ENCODE data around the gene RELT. TPM values are rescaled to one million over a fixed set of nuclear protein-coding genes. Genes with fewer than 3 reads are reported as not detected.
A peak's percentile ranks its signal among the peaks of the same experiment; 100 is the strongest.

The RELT gene
- total RNA-seq, 2 donors from 2014 or later: 0.33 to 0.52 TPM

DNA sequence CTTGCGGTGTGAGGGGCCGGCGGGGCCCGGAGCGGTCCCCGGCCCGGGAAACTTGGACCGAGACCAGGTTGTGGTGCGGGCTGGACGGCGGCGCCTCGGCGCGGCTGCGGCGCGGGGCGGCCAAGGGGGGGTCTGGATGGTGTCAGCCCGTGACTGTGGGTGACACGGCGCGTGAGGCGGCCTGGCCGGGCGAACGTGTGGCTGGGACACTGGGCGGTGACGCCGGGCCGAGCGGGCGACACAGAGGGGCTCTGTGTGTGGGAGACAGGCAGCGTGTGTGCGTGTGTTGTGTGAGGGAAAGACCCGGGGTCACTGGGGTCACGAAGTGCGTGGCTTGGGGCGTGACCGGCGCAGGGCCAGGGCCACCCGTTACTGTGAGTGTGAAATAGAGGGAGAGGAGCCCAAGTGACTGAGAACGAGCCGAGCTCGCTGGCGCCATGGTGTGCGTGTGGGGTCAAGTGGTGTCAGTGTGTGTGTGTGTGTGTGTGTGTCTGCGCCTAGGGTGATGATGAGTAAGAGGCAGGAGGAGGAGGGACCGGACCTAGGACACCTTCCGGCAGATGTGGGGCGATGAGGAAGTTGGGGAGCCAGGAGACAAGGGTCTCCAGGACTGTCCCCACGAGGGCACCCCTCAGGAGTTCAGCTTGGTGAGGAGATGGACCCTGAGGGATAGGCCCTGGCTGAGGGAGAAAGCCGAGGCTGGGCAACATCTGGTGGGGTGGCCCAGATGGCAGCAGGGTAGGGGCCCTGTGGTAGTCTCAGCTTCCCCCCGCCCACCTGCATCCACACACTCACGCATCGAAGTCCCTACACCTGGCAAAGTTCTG is 817 bp downstream of the RELT start:
- Histone ChIP-seq H3K4me1 (peaks cover 23% of the 10 kb centered on the region), H3K27ac (peak overlapping the region; percentile 20 to 81 (median 66)), H3K4me3 (peak overlapping the region; percentile 35 to 38), H3K27me3 (no peaks in the 10 kb centered on the region), H3K36me3 (replicated peaks in 1 of 2; ENCODE audit: insufficient read depth in 1 of 2, low read depth in 2 of 2) (no peaks in the 10 kb centered on the region), H3K9me3 (no peaks in the 10 kb centered on the region)
- peak in 2 of 3 donors; percentile 16 to 62 for TF ChIP-seq POLR2A (IDR thresholded peaks at IDR 0.05)
- TF ChIP-seq, protein P1, sequence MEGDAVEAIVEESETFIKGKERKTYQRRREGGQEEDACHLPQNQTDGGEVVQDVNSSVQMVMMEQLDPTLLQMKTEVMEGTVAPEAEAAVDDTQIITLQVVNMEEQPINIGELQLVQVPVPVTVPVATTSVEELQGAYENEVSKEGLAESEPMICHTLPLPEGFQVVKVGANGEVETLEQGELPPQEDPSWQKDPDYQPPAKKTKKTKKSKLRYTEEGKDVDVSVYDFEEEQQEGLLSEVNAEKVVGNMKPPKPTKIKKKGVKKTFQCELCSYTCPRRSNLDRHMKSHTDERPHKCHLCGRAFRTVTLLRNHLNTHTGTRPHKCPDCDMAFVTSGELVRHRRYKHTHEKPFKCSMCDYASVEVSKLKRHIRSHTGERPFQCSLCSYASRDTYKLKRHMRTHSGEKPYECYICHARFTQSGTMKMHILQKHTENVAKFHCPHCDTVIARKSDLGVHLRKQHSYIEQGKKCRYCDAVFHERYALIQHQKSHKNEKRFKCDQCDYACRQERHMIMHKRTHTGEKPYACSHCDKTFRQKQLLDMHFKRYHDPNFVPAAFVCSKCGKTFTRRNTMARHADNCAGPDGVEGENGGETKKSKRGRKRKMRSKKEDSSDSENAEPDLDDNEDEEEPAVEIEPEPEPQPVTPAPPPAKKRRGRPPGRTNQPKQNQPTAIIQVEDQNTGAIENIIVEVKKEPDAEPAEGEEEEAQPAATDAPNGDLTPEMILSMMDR (IDR thresholded peaks at IDR 0.05): no peak
- DNase-seq (peak; percentile 31 to 64 (median 34)), ATAC-seq (peak; percentile 17)
- intact Hi-C loops (cut with DNase I): no loop called here
- 10 to 41% methylated on average over 10 to 56 of the region's 56 CpGs for WGBS, 2 donors

DNA sequence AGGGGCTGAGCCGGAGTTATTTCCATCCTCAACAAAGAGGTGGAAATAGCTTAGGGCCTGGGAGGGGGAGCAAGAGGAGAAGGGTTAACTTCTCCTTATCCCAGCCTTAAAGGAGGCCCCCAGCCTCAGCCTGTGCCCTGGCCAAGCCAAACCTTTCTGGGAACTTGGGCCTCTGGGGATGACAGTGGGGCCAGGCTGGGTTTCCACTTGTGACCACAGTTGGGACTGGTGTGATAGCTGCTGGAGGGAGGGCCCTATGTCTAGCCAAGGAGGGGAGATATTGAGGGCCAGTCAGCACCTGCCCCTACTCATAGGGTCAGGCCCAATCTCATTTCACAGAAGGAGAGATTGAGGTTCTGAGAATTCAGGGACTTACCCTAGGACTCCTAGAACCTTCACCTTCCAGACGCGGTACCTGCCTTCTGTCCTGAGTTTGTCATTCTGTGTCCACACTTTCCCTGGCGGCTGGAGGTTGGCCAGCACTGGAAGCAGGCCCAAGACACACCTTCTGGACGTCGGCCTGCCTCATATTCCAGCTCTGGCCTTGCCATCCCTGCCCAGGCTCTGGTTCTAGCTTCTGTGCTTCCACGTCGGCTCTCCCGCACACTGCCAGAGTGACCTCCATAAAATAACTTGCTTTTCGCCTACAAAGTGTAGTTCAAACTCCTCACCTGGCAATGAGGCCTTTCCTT is 3.1 kb downstream of the RELT start:
- ATAC-seq (peak; percentile 51), DNase-seq (peak; percentile 87 to 93 (median 91))
- Histone ChIP-seq H3K9me3 (no peaks in the 10 kb centered on the region), H3K27me3 (no peaks in the 10 kb centered on the region), H3K36me3 (replicated peaks in 1 of 2; ENCODE audit: insufficient read depth in 1 of 2, low read depth in 2 of 2) (no peaks in the 10 kb centered on the region), H3K4me3 (no peak overlapping the region), H3K4me1 (peaks cover 23% of the 10 kb centered on the region), H3K27ac (no peak overlapping the region)
- WGBS, 2 donors: 24 to 28% methylated on average over 10 of the region's 10 CpGs
- intact Hi-C loops (cut with DNase I): no loop called here
- TF ChIP-seq, protein P1 (IDR thresholded peaks at IDR 0.05): peak in 2 of 7 experiments; percentile 12 to 13
- TF ChIP-seq POLR2A (IDR thresholded peaks at IDR 0.05): no peak

DNA sequence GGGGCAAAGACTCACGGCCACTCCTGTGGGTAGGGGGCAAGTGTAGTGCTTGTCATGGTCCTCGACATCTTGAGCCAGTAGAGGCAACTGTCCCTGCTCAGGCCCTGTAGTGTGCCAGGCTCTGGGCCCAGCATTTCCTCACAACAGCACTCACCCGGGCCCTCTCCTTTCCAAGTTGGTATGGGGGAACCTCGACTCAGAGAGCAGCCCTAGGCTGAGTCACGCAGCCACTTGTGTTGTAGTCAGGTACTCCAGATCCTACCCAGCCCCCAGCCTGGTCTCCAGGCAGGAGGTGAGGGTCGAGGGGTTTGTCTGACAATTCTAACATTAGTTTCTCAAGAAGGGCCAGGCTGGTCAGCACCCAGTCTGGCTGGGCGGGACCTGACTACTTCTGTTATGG is 4.1 kb downstream of the RELT start:
- peaks cover 23% of the 10 kb centered on the region for H3K4me1 ChIP-seq
- TF ChIP-seq POLR2A (IDR thresholded peaks at IDR 0.05): no peak
- TF ChIP-seq, protein P1 (IDR thresholded peaks at IDR 0.05): no peak
- H3K4me3 ChIP-seq: no peak overlapping the region
- no peaks in the 10 kb centered on the region for H3K27me3 ChIP-seq
- no peaks in the 10 kb centered on the region for H3K9me3 ChIP-seq
- no peak for DNase-seq
- no peaks in the 10 kb centered on the region for H3K36me3 ChIP-seq (replicated peaks in 1 of 2; ENCODE audit: insufficient read depth in 1 of 2, low read depth in 2 of 2)
- no peak for ATAC-seq
- WGBS, 2 donors: 75 to 83% methylated on average over 2 to 7 of the region's 7 CpGs
- no peak overlapping the region for H3K27ac ChIP-seq
- intact Hi-C loops (cut with DNase I): no loop called here

DNA sequence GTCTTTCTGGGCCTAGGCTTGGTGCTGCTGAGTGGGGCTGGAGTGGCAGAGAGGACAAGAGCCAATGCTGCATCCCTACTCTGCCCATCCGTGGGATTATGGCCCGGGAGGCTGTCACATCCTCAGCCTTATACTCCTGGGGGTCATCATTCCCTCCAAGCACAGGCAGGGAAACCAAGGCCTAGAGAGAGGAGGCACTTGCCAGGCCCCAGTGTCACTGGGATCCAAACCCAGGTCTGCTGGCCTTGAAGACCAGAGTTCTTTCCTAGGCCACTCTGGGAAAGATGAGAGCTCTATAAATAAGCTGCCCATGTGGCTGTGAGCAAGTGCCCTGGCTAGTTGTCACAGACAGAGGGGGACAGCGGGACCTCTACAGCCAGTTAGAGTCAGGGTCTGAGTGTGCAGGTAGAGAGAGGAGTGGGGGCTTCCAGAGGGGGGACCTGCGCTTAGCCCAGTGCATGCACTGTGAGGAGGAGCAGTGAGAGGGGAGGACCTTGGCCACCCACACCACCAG is 4.8 kb downstream of the RELT start:
- Histone ChIP-seq H3K27ac (peak overlapping the region in 1 of 4 donors; percentile 5), H3K9me3 (no peaks in the 10 kb centered on the region), H3K27me3 (no peaks in the 10 kb centered on the region), H3K4me1 (peaks cover 23% of the 10 kb centered on the region), H3K36me3 (replicated peaks in 1 of 2; ENCODE audit: insufficient read depth in 1 of 2, low read depth in 2 of 2) (no peaks in the 10 kb centered on the region), H3K4me3 (no peak overlapping the region)
- no peak for TF ChIP-seq POLR2A (IDR thresholded peaks at IDR 0.05)
- TF ChIP-seq, protein P1 (IDR thresholded peaks at IDR 0.05): no peak
- DNase-seq (no peak), ATAC-seq (no peak)
- 80 to 93% methylated on average over 3 to 4 of the region's 4 CpGs for WGBS, 2 donors
- intact Hi-C loops (cut with DNase I): no loop called here
